Ovary (tissue), 3 donors: ENCODE measurements around the gene FOXP1.

Source experiments
- EP300 ChIP-seq: sonication (generic); formaldehyde crosslinking; IDR thresholded peaks from one replicate; pipeline ENCODE4 v1.6.1; 2017; ENCODE audit warnings: antibody characterized with exemption
- POLR2A ChIP-seq: fragments of 450-650 bp; IDR thresholded peaks from one replicate; pipeline ENCODE4 v1.6.1; 2017; ENCODE audit warnings: antibody characterized with exemption, mild to moderate bottlenecking, moderate library complexity
- TF ChIP-seq, protein P1 (sequence below), 3 donors: fragments of 450-650 bp in 2 of 3; fragments of 200-600 bp in 1 of 3; IDR thresholded peaks; one replicate each; pipeline versions ENCODE4 v1.5.1 to v1.8.0; 2016 to 2022; ENCODE audit warnings: antibody characterized with exemption in 3 of 3, mild to moderate bottlenecking in 1 of 3
- donor health status: DM: no; HTN: no; CAD: no.

- TF ChIP-seq, protein P1, sequence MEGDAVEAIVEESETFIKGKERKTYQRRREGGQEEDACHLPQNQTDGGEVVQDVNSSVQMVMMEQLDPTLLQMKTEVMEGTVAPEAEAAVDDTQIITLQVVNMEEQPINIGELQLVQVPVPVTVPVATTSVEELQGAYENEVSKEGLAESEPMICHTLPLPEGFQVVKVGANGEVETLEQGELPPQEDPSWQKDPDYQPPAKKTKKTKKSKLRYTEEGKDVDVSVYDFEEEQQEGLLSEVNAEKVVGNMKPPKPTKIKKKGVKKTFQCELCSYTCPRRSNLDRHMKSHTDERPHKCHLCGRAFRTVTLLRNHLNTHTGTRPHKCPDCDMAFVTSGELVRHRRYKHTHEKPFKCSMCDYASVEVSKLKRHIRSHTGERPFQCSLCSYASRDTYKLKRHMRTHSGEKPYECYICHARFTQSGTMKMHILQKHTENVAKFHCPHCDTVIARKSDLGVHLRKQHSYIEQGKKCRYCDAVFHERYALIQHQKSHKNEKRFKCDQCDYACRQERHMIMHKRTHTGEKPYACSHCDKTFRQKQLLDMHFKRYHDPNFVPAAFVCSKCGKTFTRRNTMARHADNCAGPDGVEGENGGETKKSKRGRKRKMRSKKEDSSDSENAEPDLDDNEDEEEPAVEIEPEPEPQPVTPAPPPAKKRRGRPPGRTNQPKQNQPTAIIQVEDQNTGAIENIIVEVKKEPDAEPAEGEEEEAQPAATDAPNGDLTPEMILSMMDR (IDR thresholded peaks at IDR 0.05): no peak
- TF ChIP-seq POLR2A (no peak), EP300 (no peak)
Measured at GRCh38 chr3:71616571-71617021, 33.1 kb upstream of the FOXP1 start.
